Upper lobe of right lung (tissue), 1 donor: ENCODE data around the gene CYP4B1. TPM values are rescaled to one million over a fixed set of nuclear protein-coding genes. Genes with fewer than 3 reads are reported as not detected.
A peak's percentile ranks its signal among the peaks of the same experiment; 100 is the strongest.

Experiments used
- ATAC-seq: fragments of 200-7000 bp; cut with Tn5 transposase; one replicate; pipeline ENCODE4 v1.9.1; 2020; ENCODE audit warnings: mild to moderate bottlenecking, moderate library complexity
- DNase-seq: peaks from one replicate; pipeline ENCODE4 v3.0.0-alpha.2; 2020
- H3K27ac ChIP-seq: fragments of 200-600 bp; one replicate; pipeline ENCODE4 v1.8.0; 2022
- H3K27me3 ChIP-seq: fragments of 200-600 bp; one replicate; pipeline ENCODE4 v1.8.0; 2022; ENCODE audit warnings: mild to moderate bottlenecking
- H3K36me3 ChIP-seq: fragments of 200-600 bp; one replicate; pipeline ENCODE4 v1.8.0; 2022
- H3K4me1 ChIP-seq: fragments of 200-600 bp; one replicate; pipeline ENCODE4 v1.8.0; 2022
- H3K4me3 ChIP-seq: fragments of 200-600 bp; one replicate; pipeline ENCODE4 v1.8.0; 2022; ENCODE audit warnings: mild to moderate bottlenecking
- H3K9me3 ChIP-seq: fragments of 200-600 bp; one replicate; pipeline ENCODE4 v1.8.0; 2022
- CTCF ChIP-seq: fragments of 200-600 bp; IDR thresholded peaks from one replicate; pipeline ENCODE4 v1.8.0; 2022; ENCODE audit warnings: antibody characterized with exemption
- intact Hi-C: fragments of 100-400 bp; cut with DNase I; formaldehyde crosslinking; loops from one replicate; pipeline ENCODE4 v1.11.0; 2022
- total RNA-seq: library from RNA; stranded (reverse); fragmentation: NEBNext Ultra II Directional; extraction: Animal tissue kit (Norgen Biotek cat#: 25700); gene quantifications from one replicate; pipeline ENCODE4 v1.2.1, GENCODE V29; 2021
- donor health status: DM: no; HTN: yes; CAD: no; lungs with severe emphysema.

CYP4B1 gene
- total RNA-seq, 1 donor from 2014 or later: 268 TPM

GRCh38 chr1:46757247-46757955 is 41.4 kb upstream of the CYP4B1 start:
- ATAC-seq: peak; percentile 85
- no peaks in the 10 kb centered on the region for H3K36me3 ChIP-seq
- H3K4me3 ChIP-seq: no peak overlapping the region
- no peak for TF ChIP-seq CTCF
- no peaks in the 10 kb centered on the region for H3K27me3 ChIP-seq
- DNase-seq: peak; percentile 81
- H3K4me1 ChIP-seq: no peaks in the 10 kb centered on the region
- peak overlapping the region; percentile 81 for H3K27ac ChIP-seq
- H3K9me3 ChIP-seq: no peaks in the 10 kb centered on the region
- intact Hi-C loops: no loop called here

GRCh38 chr1:46757956-46758528 is 40.8 kb upstream of the CYP4B1 start:
- H3K9me3 ChIP-seq: no peaks in the 10 kb centered on the region
- peak; percentile 63 for ATAC-seq

GRCh38 chr1:46760558-46761166 is 38.2 kb upstream of the CYP4B1 start:
- Histone ChIP-seq H3K4me3 (no peak overlapping the region), H3K27me3 (no peaks in the 10 kb centered on the region)

More at GRCh38 chr1:46757956-46758528, 40.8 kb upstream of the CYP4B1 start:
- no peak for TF ChIP-seq CTCF
- Histone ChIP-seq H3K4me1 (no peaks in the 10 kb centered on the region), H3K27ac (peak overlapping the region; percentile 81), H3K36me3 (no peaks in the 10 kb centered on the region), H3K4me3 (no peak overlapping the region), H3K27me3 (no peaks in the 10 kb centered on the region)
- no peak for DNase-seq
- intact Hi-C loops: no loop called here

GRCh38 chr1:46761740-46762139 is 37.1 kb upstream of the CYP4B1 start:
- ATAC-seq: no peak
- Histone ChIP-seq H3K27ac (no peak overlapping the region), H3K4me1 (peaks cover 7% of the 10 kb centered on the region), H3K36me3 (no peaks in the 10 kb centered on the region), H3K4me3 (no peak overlapping the region), H3K9me3 (no peaks in the 10 kb centered on the region), H3K27me3 (no peaks in the 10 kb centered on the region)
- intact Hi-C loops: no loop called here
- DNase-seq: no peak
- TF ChIP-seq CTCF: no peak

More at GRCh38 chr1:46760558-46761166, 38.2 kb upstream of the CYP4B1 start:
- H3K27ac ChIP-seq: no peak overlapping the region
- no peak for TF ChIP-seq CTCF
- DNase-seq (no peak), ATAC-seq (no peak)
- no peaks in the 10 kb centered on the region for H3K9me3 ChIP-seq
- H3K4me1 ChIP-seq: no peaks in the 10 kb centered on the region
- H3K36me3 ChIP-seq: no peaks in the 10 kb centered on the region
- intact Hi-C loops: no loop called here

- intact Hi-C loops: no loop called here
- Histone ChIP-seq H3K27me3 (no peaks in the 10 kb centered on the region), H3K4me1 (peaks cover 22% of the 10 kb centered on the region), H3K27ac (no peak overlapping the region), H3K4me3 (no peak overlapping the region), H3K9me3 (no peaks in the 10 kb centered on the region), H3K36me3 (no peaks in the 10 kb centered on the region)
- ATAC-seq (no peak), DNase-seq (no peak)
- no peak for TF ChIP-seq CTCF
Observed at GRCh38 chr1:46764402-46764801, 34.4 kb upstream of the CYP4B1 start.
